Activated T-cell treated with anti-CD3 and anti-CD28 coated beads, Interleukin-2, amount 50 U/mL, for 4 hours (primary cell): Measurements from ENCODE around the gene TEX29. TPM values are rescaled to one million over a fixed set of nuclear protein-coding genes. Genes with fewer than 3 reads are reported as not detected.

Experiments used
- ATAC-seq, 2 donors: fragments of 200-7000 bp; cut with Tn5 transposase; one replicate each; pipeline ENCODE4 v1.10.0; 2021
- DNase-seq: peaks from one replicate; pipeline ENCODE4 v3.0.0-alpha.2; 2020
- H3K27me3 Mint-ChIP-seq: one replicate; pipeline ENCODE4 v1.8.0; 2021; ENCODE audit warnings: low read depth, mixed read lengths
- H3K36me3 Mint-ChIP-seq: one replicate; pipeline ENCODE4 v1.8.0; 2022; ENCODE audit warnings: mixed read lengths; ENCODE audit not compliant: insufficient read depth
- H3K4me1 Mint-ChIP-seq: one replicate; pipeline ENCODE4 v1.8.0; 2021; ENCODE audit warnings: low read depth, mixed read lengths
- H3K4me3 Mint-ChIP-seq: one replicate; pipeline ENCODE4 v1.8.0; 2021; ENCODE audit warnings: mild to moderate bottlenecking, moderate library complexity, mixed read lengths
- H3K9me3 Mint-ChIP-seq: one replicate; pipeline ENCODE4 v1.8.0; 2021; ENCODE audit warnings: mixed read lengths
- total RNA-seq, 3 donors: library from RNA; stranded (reverse); gene quantifications; one replicate each; pipeline ENCODE4 v1.2.1, GENCODE V29; 2021

The TEX29 gene
- total RNA-seq, 3 donors from 2014 or later: 0.28 to 0.40 TPM; not detected in 1

- Mint-ChIP-seq H3K4me1 (no peaks in the 10 kb centered on the region), H3K27me3 (no peaks in the 10 kb centered on the region), H3K36me3 (peaks cover 13% of the 10 kb centered on the region), H3K4me3 (no peak overlapping the region), H3K9me3 (peaks cover 15% of the 10 kb centered on the region)
- DNase-seq: no peak
- ATAC-seq: no peak
These were observed 16.8 kb downstream of the TEX29 start for GRCh38 chr13:111337206-111337605.

- H3K36me3 Mint-ChIP-seq: peaks cover 13% of the 10 kb centered on the region
- H3K4me1 Mint-ChIP-seq: no peaks in the 10 kb centered on the region
- H3K9me3 Mint-ChIP-seq: peaks cover 11% of the 10 kb centered on the region
- no peak for DNase-seq
- H3K4me3 Mint-ChIP-seq: no peak overlapping the region
- no peaks in the 10 kb centered on the region for H3K27me3 Mint-ChIP-seq
- ATAC-seq: no peak
These were observed 17.3 kb downstream of the TEX29 start for GRCh38 chr13:111337741-111338140.

GRCh38 chr13:111338841-111339240 is 18.4 kb downstream of the TEX29 start:
- Mint-ChIP-seq H3K4me3 (no peak overlapping the region), H3K9me3 (peaks cover 4% of the 10 kb centered on the region), H3K27me3 (no peaks in the 10 kb centered on the region), H3K4me1 (no peaks in the 10 kb centered on the region), H3K36me3 (peaks cover 12% of the 10 kb centered on the region)
- DNase-seq (no peak), ATAC-seq (no peak)

GRCh38 chr13:111339366-111340143 is 19.1 kb downstream of the TEX29 start:
- no peaks in the 10 kb centered on the region for H3K27me3 Mint-ChIP-seq
- no peaks in the 10 kb centered on the region for H3K4me1 Mint-ChIP-seq
- H3K4me3 Mint-ChIP-seq: no peak overlapping the region
- ATAC-seq (no peak), DNase-seq (no peak)
- no peaks in the 10 kb centered on the region for H3K9me3 Mint-ChIP-seq
- H3K36me3 Mint-ChIP-seq: peaks cover 8% of the 10 kb centered on the region

GRCh38 chr13:111341886-111342285 is 21.4 kb downstream of the TEX29 start:
- Mint-ChIP-seq H3K4me3 (no peak overlapping the region), H3K9me3 (no peaks in the 10 kb centered on the region), H3K4me1 (no peaks in the 10 kb centered on the region), H3K27me3 (no peaks in the 10 kb centered on the region), H3K36me3 (peaks cover 8% of the 10 kb centered on the region)
- no peak for DNase-seq
- ATAC-seq: no peak

- no peak for ATAC-seq
- no peak for DNase-seq
- Mint-ChIP-seq H3K4me1 (no peaks in the 10 kb centered on the region), H3K9me3 (no peaks in the 10 kb centered on the region), H3K27me3 (no peaks in the 10 kb centered on the region), H3K36me3 (peaks cover 4% of the 10 kb centered on the region), H3K4me3 (no peak overlapping the region)
These were observed 22.3 kb downstream of the TEX29 start for GRCh38 chr13:111342721-111343120.

GRCh38 chr13:111343186-111343805 is 22.9 kb downstream of the TEX29 start:
- ATAC-seq (no peak), DNase-seq (no peak)

GRCh38 chr13:111344471-111345191 is 24.2 kb downstream of the TEX29 start:
- Mint-ChIP-seq H3K36me3 (peaks cover 4% of the 10 kb centered on the region), H3K9me3 (no peaks in the 10 kb centered on the region), H3K27me3 (no peaks in the 10 kb centered on the region), H3K4me3 (no peak overlapping the region), H3K4me1 (no peaks in the 10 kb centered on the region)
- DNase-seq: no peak
- no peak for ATAC-seq

More at GRCh38 chr13:111343186-111343805, 22.9 kb downstream of the TEX29 start:
- H3K27me3 Mint-ChIP-seq: no peaks in the 10 kb centered on the region
- no peaks in the 10 kb centered on the region for H3K4me1 Mint-ChIP-seq
- no peaks in the 10 kb centered on the region for H3K9me3 Mint-ChIP-seq
- H3K4me3 Mint-ChIP-seq: no peak overlapping the region
- H3K36me3 Mint-ChIP-seq: peaks cover 4% of the 10 kb centered on the region

- Mint-ChIP-seq H3K4me1 (no peaks in the 10 kb centered on the region), H3K4me3 (no peak overlapping the region), H3K36me3 (peaks cover 4% of the 10 kb centered on the region), H3K9me3 (no peaks in the 10 kb centered on the region), H3K27me3 (no peaks in the 10 kb centered on the region)
- ATAC-seq (no peak), DNase-seq (no peak)
These were observed 25.2 kb downstream of the TEX29 start for GRCh38 chr13:111345682-111346081.

- Mint-ChIP-seq H3K9me3 (no peaks in the 10 kb centered on the region), H3K4me1 (no peaks in the 10 kb centered on the region), H3K4me3 (no peak overlapping the region), H3K36me3 (peaks cover 4% of the 10 kb centered on the region), H3K27me3 (no peaks in the 10 kb centered on the region)
- ATAC-seq (no peak), DNase-seq (no peak)
These were observed 25.7 kb downstream of the TEX29 start for GRCh38 chr13:111346101-111346680.

GRCh38 chr13:111347438-111347837 is 27.0 kb downstream of the TEX29 start:
- ATAC-seq: no peak
- Mint-ChIP-seq H3K4me1 (no peaks in the 10 kb centered on the region), H3K9me3 (peaks cover 6% of the 10 kb centered on the region), H3K36me3 (peaks cover 4% of the 10 kb centered on the region), H3K27me3 (no peaks in the 10 kb centered on the region), H3K4me3 (no peak overlapping the region)
- no peak for DNase-seq

- DNase-seq: no peak
These were observed 33.1 kb downstream of the TEX29 start for GRCh38 chr13:111353508-111353907.

GRCh38 chr13:111354789-111355188 is 34.3 kb downstream of the TEX29 start:
- Mint-ChIP-seq H3K4me3 (no peak overlapping the region), H3K27me3 (no peaks in the 10 kb centered on the region), H3K4me1 (peaks cover 7% of the 10 kb centered on the region), H3K36me3 (no peaks in the 10 kb centered on the region), H3K9me3 (peaks cover 6% of the 10 kb centered on the region)
- no peak for ATAC-seq
- no peak for DNase-seq

More at GRCh38 chr13:111353508-111353907, 33.1 kb downstream of the TEX29 start:
- no peak for ATAC-seq
- peaks cover 7% of the 10 kb centered on the region for H3K4me1 Mint-ChIP-seq
- no peaks in the 10 kb centered on the region for H3K27me3 Mint-ChIP-seq
- H3K4me3 Mint-ChIP-seq: no peak overlapping the region
- peaks cover 2% of the 10 kb centered on the region for H3K36me3 Mint-ChIP-seq
- H3K9me3 Mint-ChIP-seq: peaks cover 6% of the 10 kb centered on the region

GRCh38 chr13:111356795-111357194 is 36.4 kb downstream of the TEX29 start:
- H3K27me3 Mint-ChIP-seq: no peaks in the 10 kb centered on the region
- no peak overlapping the region for H3K4me3 Mint-ChIP-seq
- no peaks in the 10 kb centered on the region for H3K36me3 Mint-ChIP-seq
- ATAC-seq (no peak), DNase-seq (no peak)
- H3K9me3 Mint-ChIP-seq: peaks cover 6% of the 10 kb centered on the region
- H3K4me1 Mint-ChIP-seq: peaks cover 7% of the 10 kb centered on the region
